ENCODE data around the gene SPATS2.

SPATS2 gene

GRCh38 chr12:49543221-49543913, 176.1 kb downstream of the SPATS2 start:
- no peak for DNase-seq

GRCh38 chr12:49543914-49544815, 176.9 kb downstream of the SPATS2 start:
- DNase-seq = no peak

GRCh38 chr12:49545815-49546214, 178.6 kb downstream of the SPATS2 start:
- DNase-seq = no peak

GRCh38 chr12:49546481-49546880, 179.2 kb downstream of the SPATS2 start:
- DNase-seq = no peak

GRCh38 chr12:49547090-49547690, 179.9 kb downstream of the SPATS2 start:
- DNase-seq = no peak

- DNase-seq = no peak
These were observed 181.2 kb downstream of the SPATS2 start for GRCh38 chr12:49548481-49548821.

- no peak for DNase-seq
These were observed 181.8 kb downstream of the SPATS2 start for GRCh38 chr12:49548822-49549648.

GRCh38 chr12:49549735-49550692, 182.8 kb downstream of the SPATS2 start:
- peak in 1 of 2 experiments; percentile 56 for DNase-seq

GRCh38 chr12:49550693-49551252, 183.5 kb downstream of the SPATS2 start:
- peak in 1 of 2 experiments; percentile 25 for DNase-seq

GRCh38 chr12:49552014-49552413, 184.8 kb downstream of the SPATS2 start:
- no peak for DNase-seq

GRCh38 chr12:49552425-49552824, 185.2 kb downstream of the SPATS2 start:
- DNase-seq = no peak

- DNase-seq = no peak
These were observed 185.6 kb downstream of the SPATS2 start for GRCh38 chr12:49552899-49553298.

- peak; percentile 33 to 71 for DNase-seq
These were observed 186.3 kb downstream of the SPATS2 start for GRCh38 chr12:49553512-49554088.

- no peak for DNase-seq
These were observed 187.0 kb downstream of the SPATS2 start for GRCh38 chr12:49554266-49554665.

GRCh38 chr12:49555631-49556390, 188.5 kb downstream of the SPATS2 start:
- no peak for DNase-seq

GRCh38 chr12:49556391-49557186, 189.3 kb downstream of the SPATS2 start:
- no peak for DNase-seq

- no peak for DNase-seq
These were observed 190.1 kb downstream of the SPATS2 start for GRCh38 chr12:49557187-49557916.

- DNase-seq = peak in 1 of 2 experiments; percentile 49
These were observed 190.6 kb downstream of the SPATS2 start for GRCh38 chr12:49557917-49558215.

- DNase-seq = no peak
These were observed 191.3 kb downstream of the SPATS2 start for GRCh38 chr12:49558526-49558925.
